ENCODE measurements around the gene TAPT1.
A peak's percentile ranks its signal among the peaks of the same experiment; 100 is the strongest.
"Not testable (repeated sequence)": the region's sequence is repeated elsewhere in the genome, so short reads cannot be mapped to it uniquely, and the experiment has no call there.

Gene TAPT1, protein sequence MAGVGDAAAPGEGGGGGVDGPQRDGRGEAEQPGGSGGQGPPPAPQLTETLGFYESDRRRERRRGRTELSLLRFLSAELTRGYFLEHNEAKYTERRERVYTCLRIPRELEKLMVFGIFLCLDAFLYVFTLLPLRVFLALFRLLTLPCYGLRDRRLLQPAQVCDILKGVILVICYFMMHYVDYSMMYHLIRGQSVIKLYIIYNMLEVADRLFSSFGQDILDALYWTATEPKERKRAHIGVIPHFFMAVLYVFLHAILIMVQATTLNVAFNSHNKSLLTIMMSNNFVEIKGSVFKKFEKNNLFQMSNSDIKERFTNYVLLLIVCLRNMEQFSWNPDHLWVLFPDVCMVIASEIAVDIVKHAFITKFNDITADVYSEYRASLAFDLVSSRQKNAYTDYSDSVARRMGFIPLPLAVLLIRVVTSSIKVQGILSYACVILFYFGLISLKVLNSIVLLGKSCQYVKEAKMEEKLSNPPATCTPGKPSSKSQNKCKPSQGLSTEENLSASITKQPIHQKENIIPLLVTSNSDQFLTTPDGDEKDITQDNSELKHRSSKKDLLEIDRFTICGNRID

DNA sequence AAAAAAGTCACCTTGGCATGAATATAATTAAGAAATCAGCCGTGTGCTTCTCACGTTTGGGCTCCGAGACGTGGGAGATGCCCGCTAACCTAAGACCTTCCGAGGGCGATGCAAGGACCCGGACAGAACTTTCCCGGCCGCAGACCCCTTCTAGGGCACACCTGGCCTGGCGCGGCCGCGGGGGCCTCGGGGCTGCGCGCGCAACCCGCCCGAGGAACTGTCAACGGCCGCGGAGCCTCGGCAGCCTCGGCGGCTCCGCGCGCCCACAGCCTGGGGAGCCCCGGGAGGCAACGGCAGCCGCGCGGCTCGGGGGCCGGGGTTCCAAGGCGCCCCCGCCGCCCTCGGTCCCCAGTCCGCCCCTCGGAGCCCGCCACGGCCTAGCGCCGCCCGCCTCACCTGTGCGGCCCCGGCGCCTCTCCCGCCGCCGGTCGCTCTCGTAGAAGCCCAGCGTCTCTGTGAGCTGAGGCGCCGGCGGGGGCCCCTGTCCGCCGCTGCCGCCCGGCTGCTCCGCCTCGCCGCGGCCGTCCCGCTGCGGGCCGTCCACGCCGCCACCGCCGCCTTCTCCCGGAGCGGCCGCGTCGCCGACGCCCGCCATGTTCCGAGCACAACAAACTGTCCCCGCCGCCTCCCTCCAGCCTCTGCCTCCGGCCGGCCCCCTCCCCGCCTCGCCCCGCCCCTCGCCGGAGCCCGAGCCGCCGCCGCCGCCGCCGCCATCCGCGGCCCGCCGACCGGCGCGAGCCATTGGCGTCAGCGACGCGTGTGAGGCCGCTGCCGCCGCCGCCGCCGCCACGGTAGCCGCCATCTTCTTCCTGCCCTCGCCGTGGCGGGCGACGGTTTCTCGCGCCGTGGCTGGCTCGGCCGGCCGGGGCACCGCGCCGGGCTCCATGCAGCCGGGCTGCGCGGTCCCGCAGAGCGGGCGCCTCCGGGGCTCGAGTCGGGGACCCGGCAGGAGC lies at the start of gene TAPT1:
Gene TAPT1 (minus strand): TSS at position 609 of the 953 bp plus-strand sequence. CDS start 14 bp downstream, at position 595.
- peak; percentile 86 for DNase-seq
- peak; percentile 81 for ATAC-seq

DNA sequence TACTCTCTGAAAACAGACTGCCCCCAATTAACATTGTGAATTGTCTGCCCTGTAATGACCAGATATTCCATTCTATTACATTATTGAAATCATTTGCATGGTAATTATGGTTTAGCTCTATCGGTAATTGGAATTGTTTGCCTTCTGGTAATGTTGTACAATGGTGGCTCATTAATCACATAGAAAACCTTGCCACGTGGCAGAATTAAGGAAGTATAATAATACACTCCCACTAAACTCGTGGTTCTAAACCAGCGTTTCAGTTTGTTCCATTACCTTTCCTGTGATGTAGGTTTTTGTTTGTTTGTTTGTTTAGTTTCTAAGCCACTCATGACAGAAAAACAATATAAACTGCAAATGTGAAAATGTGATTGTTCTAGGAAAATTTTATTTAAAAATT lies 45.1 kb upstream of the TAPT1 start:
- DNase-seq = no peak
- no peak for ATAC-seq

DNA sequence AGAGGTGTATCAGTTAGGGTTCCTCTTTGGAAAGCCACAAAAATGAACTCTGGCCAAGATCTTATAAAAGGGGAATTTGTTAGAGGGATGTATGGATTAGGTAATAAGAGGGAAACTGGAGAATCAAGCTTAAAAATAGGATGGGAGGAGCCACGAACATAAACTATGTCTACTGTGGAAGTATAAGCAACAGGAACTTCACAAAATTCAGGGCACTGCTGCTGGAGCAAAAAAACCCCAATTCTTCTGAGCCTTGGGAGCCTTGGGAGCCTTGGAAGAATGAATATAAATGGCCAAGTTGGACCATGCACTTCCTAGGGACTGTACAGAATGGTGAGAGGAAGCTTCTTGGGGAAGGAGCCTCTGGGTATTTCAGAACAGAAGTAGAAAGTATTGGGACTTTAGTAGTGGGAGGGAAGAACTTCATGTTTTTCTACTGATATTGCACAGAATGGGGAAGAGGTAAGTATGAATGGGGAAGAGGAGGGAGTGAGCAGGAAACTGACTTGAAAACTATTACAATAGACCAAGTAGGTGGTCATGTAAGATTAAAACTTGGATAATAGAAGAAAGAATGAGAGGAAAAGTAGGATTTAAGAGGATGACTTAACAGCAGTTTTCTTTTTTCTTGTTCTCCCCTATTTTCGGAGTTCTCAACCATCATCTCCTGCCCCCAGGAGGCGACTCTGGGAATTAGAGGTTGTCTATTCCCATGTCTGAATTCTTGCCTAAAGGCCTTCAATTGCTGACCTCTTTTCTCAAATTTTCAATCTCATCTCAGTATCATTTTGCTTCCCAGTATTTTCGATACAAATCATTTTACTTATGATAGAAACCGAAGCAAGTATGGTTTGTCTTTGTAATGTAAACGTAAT lies 44.4 kb upstream of the TAPT1 start:
- ATAC-seq (no peak), DNase-seq (no peak)

DNA sequence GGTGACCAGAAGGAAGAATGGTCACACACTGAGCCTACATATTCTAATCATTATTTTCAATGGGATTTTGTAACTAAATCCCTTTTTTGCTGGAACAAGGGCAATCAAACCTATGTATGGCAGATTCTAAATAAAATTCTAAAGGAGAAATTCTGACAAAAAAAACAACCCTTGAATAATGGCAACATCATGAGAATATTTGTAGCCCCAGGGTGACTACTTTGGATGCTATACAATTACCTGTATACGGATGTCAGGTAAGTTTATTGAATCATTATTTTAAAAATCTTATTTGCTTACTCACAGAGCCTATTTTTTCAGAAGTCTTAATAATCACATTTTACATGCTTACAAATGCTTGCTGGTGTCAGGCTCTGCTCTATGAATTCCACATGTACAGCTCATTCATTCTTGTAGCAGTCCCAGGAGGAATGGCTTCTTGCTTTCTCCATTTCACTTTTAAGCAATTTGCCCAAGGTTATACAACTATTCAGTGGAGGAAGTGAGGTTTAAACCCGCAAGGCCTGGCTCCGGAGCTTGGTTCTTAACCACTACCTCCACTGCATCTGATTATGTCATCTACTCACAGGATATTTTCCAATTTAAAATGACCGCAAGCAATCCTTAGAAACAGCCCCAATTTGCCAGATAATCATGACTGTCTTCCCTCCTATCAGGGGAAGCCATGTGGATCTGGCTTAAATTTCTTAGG lies 43.6 kb upstream of the TAPT1 start:
- DNase-seq, ATAC-seq: not testable (repeated sequence)

DNA sequence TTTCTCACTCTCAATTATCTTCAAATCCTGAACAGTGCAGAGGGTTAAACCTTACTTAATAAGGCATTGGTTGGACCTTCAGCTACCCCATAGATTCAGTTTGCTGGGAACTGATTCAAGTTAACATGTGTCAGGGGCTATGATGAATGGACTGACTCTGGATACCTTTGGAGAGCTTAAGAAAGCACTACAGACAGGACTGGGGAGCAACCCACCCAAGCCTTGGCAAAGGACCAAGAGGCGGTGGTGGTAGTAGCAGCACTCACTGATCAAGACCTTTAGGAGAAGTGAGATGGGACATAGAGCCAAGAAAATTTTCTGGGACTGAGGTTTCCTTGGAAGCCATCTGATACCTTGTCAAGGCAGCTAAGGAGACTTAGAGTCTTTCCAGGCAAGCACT lies 43.0 kb upstream of the TAPT1 start:
- DNase-seq (no peak), ATAC-seq (no peak)

DNA sequence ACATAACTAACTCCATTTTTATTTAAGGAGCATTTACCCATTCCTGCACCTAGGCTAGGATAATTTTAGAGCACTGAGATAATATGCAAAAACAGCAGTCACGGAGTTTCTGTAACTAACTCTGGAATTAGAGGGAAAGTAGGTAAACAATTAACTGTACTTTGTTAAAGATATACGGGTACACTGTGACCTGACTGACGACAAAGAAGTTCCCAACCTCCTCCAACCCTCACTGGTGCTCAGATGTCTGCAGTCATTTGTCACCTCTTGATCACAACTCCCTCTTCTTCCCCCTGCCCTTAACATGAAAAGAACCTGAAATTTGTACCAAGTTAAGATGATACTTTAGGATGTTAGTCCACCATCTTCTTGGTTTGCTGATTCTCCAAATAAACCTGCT lies 42.0 kb upstream of the TAPT1 start:
- DNase-seq (no peak), ATAC-seq (no peak)

DNA sequence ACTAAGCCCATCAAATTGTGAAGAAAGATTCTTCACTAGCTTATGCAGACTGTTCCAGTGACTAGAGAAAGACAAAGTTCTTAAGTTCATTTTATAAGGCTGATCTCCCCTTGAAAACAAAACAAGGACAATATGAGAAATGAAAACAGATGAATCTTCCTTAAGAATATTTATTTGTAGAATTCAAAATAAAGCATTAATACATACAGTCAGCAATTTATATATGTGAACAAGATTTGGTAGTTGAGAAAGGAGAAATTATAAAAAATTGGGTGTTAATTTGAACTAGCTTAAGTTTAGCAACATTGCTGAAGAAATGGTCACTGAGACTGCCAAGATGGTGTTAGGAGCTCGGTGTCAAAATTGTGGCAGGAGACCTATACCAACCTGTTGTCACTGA lies 41.4 kb upstream of the TAPT1 start:
- ATAC-seq (no peak), DNase-seq (no peak)

DNA sequence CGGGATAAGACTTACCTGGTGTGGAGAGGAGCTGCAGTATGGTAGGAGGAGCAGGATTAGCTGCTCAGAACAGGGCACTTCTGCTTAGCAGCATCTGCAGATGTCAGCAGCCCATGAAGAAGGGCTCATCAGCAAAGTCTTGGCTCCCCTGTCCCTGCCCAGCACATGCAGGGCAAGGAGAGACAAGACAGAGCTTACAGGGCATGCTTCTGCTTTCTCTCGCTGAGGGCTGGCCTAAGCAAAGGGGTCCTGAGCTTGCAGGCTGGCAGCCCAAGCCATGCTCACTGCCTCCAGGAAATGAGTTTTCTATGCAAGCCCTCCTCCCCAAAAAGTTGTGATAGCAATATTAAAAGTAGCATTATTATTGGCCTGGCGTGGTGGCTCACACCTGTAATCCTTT lies 39.5 kb upstream of the TAPT1 start:
- no peak for DNase-seq
- ATAC-seq = no peak

DNA sequence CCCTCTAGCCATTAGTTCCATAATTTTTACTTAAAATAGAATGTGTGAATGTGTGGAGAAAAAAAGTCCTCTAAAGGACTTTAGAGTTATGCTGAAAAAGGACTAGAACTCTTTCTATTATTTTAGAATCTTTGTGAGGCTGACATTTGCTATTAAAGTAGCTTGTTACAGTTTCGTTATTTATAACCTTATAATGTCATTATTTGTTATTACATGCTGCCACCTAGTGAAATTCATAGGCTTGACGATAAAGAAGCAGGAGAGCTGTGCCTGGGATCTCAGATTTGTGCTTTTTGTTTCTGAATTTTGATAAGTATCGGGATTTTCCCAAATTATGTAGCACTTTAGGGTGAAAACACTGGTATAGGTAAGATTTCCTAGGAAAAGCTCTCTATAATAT lies 38.5 kb upstream of the TAPT1 start:
- DNase-seq (no peak), ATAC-seq (no peak)

DNA sequence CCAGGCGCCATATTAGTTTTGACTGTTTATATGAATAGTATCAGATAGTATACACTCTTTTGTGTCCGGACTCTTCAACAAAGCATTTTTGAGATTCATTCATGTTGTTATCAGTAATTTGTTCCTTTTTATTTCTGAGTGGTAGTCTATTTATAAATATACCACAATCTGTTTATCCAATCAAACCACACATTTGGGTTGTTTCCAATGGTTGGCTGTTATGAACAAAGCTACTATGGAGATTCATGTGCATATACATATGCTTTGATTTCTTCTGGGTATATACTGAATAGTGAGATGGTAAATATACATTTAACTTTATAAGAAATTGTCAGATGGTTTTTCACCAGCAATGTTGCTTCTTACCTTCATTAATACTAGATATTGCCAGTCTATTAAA lies 36.8 kb upstream of the TAPT1 start:
- DNase-seq (no peak), ATAC-seq (no peak)

DNA sequence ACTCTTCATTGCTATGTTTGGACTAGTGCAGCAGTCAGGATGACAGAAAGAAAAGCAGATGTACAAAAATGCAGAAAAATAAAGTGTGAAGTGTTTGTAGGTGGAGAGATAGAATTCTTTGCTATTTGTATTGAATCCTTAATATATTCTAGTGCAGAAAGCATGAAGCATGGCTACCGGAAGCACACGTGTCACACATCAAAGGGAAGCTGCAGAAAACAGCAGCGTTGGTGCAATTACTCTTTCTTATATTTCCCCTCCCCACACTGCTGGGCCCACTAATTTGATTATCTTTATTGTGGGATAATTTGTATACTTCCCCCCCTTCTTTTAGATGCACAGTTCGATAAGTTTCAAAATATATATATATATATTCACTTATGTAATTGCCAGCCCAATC lies 35.9 kb upstream of the TAPT1 start:
- ATAC-seq (no peak), DNase-seq (no peak)

DNA sequence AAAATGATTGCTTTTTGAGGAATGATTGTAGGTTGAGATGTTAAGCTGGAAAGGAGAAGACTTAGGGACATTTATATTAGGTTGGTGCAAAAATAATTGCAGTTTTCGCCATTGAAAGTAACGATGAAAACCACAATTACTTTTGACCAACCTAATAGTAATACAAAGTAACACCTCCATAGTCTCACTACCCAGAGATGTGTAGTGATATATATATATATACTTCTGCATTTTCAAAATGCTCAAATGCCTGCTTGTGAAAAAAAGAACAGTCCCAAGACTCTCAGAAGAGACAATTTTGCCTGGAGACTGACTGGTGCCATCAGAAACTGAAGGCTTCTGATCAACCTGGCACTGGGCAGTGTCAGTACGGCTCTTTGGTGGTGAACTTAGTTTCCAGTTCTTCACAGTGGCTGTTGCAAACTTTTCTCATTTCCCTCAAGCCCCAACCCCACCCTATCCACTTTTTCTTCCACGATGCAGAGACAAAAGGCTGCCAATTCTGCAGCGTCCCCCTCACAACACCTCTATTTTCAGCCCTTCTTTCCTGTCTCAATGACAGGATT lies 35.1 kb upstream of the TAPT1 start:
- DNase-seq (no peak), ATAC-seq (no peak)

DNA sequence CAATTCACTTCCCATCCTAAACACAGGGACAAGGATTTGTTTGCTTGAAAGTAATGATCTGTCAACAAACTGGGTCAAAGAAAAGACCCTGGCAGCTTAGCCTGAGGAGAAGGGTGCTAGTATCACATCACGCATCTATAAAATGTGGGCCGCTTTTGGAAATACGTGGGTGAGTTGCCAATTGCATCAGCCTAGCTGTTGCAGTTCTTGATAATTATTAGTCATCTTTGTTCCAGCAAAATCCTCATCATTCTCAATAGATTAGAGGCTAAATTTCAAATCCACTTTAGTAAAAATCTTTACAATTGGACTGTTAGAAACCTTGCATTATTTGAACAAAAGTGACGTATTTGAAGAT lies 33.6 kb upstream of the TAPT1 start:
- DNase-seq = peak; percentile 17
- peak; percentile 80 for ATAC-seq

DNA sequence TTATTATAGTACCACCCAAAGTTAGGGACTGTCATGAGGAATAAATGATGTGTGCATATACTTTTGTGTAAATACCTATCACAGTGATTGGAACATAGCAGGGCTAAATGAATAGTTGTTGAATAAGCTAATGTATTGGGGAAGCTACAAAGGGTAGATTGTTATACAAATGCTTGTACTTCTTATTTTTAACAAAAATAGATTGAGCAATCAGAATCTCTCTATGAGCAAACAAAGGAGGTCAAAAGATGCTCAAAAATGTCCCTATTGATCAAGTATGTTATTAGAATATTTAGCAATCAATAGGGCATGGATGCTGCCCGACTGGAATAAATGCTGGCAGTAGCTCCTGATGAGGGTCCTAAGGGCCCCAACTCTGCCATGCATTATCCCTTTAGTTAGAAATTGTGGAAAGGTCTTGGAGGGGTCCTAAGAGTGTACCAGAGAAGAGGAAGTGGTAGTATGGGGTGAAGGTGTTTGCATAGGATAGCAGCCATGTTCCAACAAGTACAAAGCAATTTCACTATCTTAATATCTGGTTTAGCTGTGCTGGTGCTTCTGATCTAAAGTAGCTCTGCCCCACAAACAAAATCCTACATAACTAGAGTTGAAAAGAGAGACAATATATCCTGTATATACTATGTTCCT lies 33.1 kb upstream of the TAPT1 start:
- no peak for DNase-seq
- ATAC-seq = peak; percentile 4

DNA sequence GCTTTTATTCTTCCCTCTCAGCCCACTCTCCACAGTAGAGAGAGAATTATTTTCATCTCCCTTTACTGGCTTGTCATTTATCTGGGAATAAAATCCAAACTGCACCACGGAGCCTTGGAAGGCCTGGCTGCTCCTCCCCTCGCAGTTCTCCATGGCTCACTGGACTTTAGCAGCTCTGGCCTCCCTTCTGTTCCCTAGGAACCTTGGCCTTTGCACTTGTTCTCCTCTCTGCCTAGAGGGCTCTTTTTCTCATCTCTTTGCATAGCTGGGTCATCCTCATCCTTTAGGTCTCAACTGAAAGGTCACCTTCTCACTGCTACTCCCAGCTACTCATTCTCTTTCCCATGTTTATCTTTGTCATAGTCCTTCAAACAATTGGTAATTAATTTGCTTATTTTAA lies 31.3 kb upstream of the TAPT1 start:
- no peak for ATAC-seq

DNA sequence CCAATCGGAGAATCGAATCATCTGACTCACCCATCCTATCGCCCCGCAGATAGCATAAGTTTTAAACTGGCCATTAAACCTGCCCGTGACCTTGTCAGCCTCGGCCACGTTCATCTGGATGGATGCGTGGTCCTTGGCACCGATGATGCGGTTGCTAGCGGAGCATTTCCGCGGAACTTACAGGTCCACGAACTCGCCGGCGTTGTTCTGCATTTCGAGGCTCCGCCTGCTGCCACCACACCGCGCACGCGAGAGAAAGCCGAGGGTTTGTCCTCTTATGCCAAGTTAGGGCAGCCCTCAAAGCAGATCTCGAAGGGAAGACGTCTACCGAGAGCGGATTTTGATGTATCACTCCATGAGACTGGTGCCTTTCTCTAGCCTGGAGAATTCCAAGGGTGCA lies 30.1 kb upstream of the TAPT1 start:
- no peak for ATAC-seq
- DNase-seq = no peak

More for the DNA sequence above, 31.3 kb upstream of the TAPT1 start:
- DNase-seq = no peak

DNA sequence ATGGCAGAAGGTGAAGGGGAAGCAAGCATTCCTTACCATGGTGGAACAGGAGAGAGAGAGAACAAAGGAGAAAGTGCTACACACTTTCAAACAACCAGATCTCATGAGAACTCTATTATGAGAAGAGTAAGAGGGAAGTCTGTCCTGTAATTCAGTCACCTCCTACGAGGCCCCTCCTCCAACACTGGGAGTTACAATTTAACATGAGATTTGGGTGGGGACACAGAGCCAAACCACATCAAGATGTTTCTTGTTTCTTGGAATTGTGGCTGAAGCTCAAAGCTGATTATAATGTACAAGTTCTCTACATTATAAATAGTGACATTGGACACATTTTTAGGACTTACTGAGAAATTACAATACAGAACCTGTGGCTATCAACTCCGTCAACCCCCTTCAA lies 29.5 kb upstream of the TAPT1 start:
- DNase-seq = no peak
- ATAC-seq = no peak

DNA sequence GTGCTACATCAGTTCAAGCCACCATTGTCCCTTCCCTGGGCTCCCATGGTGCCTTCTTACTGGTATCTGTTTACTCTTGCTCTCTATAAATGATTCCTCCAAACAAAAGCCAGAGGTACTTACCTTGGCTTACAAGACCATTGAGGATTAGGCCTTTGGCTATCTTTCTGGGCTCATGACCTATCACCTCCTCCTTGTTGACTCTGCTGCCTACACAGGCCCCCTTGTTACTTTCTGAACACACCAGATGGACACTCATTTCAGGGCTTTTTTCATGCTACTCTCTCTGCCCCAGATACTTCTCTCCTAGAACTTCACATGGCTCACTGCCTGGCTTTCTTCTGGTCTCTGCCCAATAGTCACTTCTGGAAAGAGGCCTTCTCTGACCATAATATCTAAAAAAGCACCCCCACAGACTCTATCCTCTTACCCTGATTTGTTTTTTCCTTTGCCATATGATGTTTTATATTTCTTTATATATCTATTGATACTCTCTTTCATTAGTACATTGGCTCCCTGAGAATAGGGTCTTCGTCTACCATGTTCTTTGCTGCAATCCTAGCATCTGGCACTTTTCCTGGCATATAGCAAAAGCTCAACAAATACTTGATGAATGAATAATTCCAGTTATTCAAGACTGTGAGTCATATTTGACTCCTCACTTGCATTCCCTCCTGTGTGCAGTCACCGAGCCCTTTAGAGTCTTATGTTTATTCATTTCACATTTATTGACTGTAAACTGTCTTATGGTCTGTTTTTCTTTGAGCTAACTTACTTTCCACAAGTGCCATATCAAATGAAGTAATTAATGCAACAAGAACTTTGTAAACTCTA lies 27.1 kb upstream of the TAPT1 start:
- ATAC-seq = no peak
- no peak for DNase-seq

DNA sequence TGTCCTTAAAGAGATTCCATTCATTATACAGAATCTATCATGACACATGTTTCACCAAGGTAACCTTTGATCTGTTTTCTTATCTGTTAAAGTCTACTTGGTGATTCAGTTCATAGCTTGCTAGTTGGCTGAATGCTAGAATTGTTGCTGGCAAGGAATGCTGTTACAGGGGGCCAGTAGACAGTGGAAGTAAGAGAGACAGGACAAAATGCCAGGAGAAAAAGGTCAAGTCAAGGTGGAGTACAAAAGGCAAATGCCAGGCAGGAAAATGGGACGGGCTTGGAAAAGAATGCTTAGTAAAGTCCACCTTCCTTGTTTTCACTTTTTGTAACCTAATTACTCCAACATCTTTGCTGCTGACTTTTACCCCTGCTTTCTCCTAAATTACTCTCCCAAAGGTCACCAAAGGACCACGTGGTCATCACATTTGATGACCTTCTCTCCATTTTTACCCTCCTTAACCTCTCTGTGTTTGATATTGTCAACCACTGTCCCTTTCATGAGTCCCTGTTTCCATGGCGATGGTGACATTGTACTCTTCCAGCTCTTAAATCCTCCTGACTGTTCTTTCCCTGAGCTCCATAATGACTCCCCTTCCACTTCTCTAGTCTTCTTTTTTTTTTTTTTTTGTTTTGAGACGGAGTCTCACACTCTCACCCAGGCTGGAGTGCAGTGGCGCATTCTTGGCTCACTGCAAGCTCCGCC lies 24.5 kb upstream of the TAPT1 start:
- ATAC-seq (no peak), DNase-seq (no peak)
